Panc1 (cell line): ENCODE results near the gene PRR19.

ENCODE experiments used
- TCF7L2 ChIP-seq: IDR thresholded peaks from 2 replicates; pipeline ENCODE4 v1.6.1; 2011; ENCODE audit warnings: mild to moderate bottlenecking, low read depth, low read length, inconsistent platforms
- TF ChIP-seq, protein P1 (sequence below): fragments of 450-650 bp; IDR thresholded peaks from 2 replicates; pipeline ENCODE4 v1.5.1; 2017; ENCODE audit warnings: mild to moderate bottlenecking
- TF ChIP-seq, protein P2 (sequence below), 2 experiments: IDR thresholded peaks; 2 replicates each; pipeline ENCODE4 v1.6.1; 2011 to 2012; ENCODE audit warnings: low read depth in 2 of 2, control low read depth in 1 of 2, low read length in 1 of 2, mild to moderate bottlenecking in 1 of 2, moderate library complexity in 1 of 2; ENCODE audit not compliant: insufficient read depth in 1 of 2

DNA sequence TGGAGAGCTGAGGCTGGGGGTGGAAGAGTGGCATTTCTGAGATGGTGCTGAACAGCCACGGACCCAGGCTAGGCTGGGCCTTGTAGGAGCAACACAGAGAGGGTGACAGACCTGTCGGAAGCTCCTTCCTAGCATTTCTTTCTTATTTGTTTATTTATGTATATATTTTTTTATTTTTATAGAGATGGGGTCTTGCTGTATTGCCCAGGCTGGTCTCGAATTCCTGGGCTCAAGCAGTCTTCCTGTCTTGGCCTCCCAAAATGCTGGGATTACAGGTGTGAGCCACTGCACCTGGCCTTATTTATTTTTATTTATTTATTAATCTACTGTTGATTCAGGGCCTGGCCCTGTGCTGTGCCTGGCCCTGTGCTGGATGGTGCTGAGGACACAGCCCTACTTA is 26.4 kb upstream of the PRR19 start:
- TF ChIP-seq, protein P1, sequence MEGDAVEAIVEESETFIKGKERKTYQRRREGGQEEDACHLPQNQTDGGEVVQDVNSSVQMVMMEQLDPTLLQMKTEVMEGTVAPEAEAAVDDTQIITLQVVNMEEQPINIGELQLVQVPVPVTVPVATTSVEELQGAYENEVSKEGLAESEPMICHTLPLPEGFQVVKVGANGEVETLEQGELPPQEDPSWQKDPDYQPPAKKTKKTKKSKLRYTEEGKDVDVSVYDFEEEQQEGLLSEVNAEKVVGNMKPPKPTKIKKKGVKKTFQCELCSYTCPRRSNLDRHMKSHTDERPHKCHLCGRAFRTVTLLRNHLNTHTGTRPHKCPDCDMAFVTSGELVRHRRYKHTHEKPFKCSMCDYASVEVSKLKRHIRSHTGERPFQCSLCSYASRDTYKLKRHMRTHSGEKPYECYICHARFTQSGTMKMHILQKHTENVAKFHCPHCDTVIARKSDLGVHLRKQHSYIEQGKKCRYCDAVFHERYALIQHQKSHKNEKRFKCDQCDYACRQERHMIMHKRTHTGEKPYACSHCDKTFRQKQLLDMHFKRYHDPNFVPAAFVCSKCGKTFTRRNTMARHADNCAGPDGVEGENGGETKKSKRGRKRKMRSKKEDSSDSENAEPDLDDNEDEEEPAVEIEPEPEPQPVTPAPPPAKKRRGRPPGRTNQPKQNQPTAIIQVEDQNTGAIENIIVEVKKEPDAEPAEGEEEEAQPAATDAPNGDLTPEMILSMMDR: no peak
- TF ChIP-seq, protein P2, sequence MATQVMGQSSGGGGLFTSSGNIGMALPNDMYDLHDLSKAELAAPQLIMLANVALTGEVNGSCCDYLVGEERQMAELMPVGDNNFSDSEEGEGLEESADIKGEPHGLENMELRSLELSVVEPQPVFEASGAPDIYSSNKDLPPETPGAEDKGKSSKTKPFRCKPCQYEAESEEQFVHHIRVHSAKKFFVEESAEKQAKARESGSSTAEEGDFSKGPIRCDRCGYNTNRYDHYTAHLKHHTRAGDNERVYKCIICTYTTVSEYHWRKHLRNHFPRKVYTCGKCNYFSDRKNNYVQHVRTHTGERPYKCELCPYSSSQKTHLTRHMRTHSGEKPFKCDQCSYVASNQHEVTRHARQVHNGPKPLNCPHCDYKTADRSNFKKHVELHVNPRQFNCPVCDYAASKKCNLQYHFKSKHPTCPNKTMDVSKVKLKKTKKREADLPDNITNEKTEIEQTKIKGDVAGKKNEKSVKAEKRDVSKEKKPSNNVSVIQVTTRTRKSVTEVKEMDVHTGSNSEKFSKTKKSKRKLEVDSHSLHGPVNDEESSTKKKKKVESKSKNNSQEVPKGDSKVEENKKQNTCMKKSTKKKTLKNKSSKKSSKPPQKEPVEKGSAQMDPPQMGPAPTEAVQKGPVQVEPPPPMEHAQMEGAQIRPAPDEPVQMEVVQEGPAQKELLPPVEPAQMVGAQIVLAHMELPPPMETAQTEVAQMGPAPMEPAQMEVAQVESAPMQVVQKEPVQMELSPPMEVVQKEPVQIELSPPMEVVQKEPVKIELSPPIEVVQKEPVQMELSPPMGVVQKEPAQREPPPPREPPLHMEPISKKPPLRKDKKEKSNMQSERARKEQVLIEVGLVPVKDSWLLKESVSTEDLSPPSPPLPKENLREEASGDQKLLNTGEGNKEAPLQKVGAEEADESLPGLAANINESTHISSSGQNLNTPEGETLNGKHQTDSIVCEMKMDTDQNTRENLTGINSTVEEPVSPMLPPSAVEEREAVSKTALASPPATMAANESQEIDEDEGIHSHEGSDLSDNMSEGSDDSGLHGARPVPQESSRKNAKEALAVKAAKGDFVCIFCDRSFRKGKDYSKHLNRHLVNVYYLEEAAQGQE (IDR thresholded peaks at IDR 0.05; ENCODE audit: insufficient read depth in 1 of 2, low read depth in 2 of 2, low read length in 1 of 2): no peak
- TF ChIP-seq TCF7L2: no peak
